GM06990 (cell line): ENCODE results near the gene TDRD10.

ENCODE experiments used
- DNase-seq: peaks from one replicate; pipeline ENCODE4 v3.0.0-alpha.2; 2011; ENCODE audit not compliant: insufficient read length; ENCODE audit errors: extremely low read depth
- H3K27me3 ChIP-seq: replicated peaks from 2 replicates; pipeline ENCODE4 v1.6.0; 2011; ENCODE audit warnings: low read length; ENCODE audit not compliant: control insufficient read depth, insufficient read depth
- H3K36me3 ChIP-seq: 2 replicates; pipeline ENCODE4 v1.5.1; 2011; ENCODE audit warnings: low read length; ENCODE audit not compliant: control insufficient read depth, insufficient read depth
- H3K4me3 ChIP-seq: replicated peaks from 2 replicates; pipeline ENCODE4 v1.5.1; 2011; ENCODE audit warnings: low read depth, mild to moderate bottlenecking, control low read depth, low read length
- TF ChIP-seq, protein P1 (sequence below): IDR thresholded peaks from 2 replicates; pipeline ENCODE4 v1.5.1; 2011; ENCODE audit warnings: low read length, control low read depth, mild to moderate bottlenecking, inconsistent platforms; ENCODE audit not compliant: insufficient read depth, poor library complexity, severe bottlenecking

The TDRD10 gene

DNA sequence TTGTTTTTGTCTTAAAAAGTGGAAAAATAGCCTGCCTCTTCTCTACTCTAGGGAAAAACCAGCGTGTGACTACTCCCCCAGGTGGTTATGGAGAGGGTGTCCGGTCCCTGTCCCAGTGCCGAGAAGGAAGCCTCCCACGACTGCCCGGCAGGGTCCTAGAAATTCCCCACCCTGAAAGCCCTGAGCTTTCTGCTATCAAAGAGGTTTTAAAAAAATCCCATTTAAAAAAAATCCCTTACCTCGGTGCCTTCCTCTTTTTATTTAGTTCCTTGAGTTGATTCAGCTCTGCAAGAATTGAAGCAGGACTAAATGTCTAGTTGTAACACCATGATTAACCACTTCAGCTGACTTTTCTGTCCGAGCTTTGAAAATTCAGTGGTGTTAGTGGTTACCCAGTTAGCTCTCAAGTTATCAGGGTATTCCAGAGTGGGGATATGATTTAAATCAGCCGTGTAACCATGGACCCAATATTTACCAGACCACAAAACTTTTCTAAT, 35.0 kb upstream of the TDRD10 start:
- H3K27me3 ChIP-seq, result no peaks in the 10 kb centered on the region; the same call in 1 of the 2 replicates
- H3K36me3 ChIP-seq, result no peaks in the 10 kb centered on the region
- H3K4me3 ChIP-seq, result no peak overlapping the region
- DNase-seq, result no peak
- TF ChIP-seq, protein P1, sequence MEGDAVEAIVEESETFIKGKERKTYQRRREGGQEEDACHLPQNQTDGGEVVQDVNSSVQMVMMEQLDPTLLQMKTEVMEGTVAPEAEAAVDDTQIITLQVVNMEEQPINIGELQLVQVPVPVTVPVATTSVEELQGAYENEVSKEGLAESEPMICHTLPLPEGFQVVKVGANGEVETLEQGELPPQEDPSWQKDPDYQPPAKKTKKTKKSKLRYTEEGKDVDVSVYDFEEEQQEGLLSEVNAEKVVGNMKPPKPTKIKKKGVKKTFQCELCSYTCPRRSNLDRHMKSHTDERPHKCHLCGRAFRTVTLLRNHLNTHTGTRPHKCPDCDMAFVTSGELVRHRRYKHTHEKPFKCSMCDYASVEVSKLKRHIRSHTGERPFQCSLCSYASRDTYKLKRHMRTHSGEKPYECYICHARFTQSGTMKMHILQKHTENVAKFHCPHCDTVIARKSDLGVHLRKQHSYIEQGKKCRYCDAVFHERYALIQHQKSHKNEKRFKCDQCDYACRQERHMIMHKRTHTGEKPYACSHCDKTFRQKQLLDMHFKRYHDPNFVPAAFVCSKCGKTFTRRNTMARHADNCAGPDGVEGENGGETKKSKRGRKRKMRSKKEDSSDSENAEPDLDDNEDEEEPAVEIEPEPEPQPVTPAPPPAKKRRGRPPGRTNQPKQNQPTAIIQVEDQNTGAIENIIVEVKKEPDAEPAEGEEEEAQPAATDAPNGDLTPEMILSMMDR, result peak; percentile 41

GRCh38 chr1:154467434-154468102, 34.5 kb upstream of the TDRD10 start:
- Histone ChIP-seq H3K36me3 (no peaks in the 10 kb centered on the region), H3K4me3 (no peak overlapping the region), H3K27me3 (no peaks in the 10 kb centered on the region; the same call in 1 of the 2 replicates)
- TF ChIP-seq, protein P1, result no peak
- no peak for DNase-seq

DNA sequence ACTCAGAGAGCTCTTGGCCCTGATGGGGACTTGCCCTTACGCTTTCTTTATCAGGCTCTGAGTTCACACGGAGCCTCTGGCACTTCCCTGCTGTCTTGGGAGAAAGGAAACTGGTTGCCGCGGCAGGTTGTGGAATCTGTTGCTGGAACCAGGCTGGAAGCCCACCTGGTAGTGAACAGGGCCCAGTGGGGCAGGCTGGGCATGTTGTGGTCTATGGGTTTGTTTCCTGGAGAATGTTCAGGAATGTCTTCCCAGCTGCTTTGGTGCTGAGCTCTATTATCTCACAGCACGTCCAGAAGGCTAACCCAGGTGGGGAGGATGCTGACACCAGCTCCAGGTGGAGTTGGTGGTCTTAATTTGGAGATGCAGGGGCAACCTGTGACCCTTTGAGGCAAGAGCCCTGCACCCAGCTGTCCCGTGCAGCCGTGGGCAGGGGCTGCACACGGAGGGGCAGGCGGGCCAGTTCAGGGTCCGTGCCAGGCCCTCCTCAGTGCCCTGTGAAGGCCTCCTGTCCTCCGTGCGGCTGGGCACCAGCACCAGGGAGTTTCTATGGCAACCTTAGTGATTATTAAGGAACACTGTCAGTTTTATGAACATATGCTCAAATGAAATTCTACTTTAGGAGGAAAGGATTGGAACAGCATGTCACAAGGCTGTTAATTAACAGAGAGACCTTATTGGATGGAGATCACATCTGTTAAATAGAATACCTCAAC, 33.3 kb upstream of the TDRD10 start:
- H3K27me3 ChIP-seq, result no peaks in the 10 kb centered on the region; the same call in 1 of the 2 replicates
- no peak overlapping the region for H3K4me3 ChIP-seq
- TF ChIP-seq, protein P1, result no peak
- no peak for DNase-seq
- H3K36me3 ChIP-seq, result no peaks in the 10 kb centered on the region

DNA sequence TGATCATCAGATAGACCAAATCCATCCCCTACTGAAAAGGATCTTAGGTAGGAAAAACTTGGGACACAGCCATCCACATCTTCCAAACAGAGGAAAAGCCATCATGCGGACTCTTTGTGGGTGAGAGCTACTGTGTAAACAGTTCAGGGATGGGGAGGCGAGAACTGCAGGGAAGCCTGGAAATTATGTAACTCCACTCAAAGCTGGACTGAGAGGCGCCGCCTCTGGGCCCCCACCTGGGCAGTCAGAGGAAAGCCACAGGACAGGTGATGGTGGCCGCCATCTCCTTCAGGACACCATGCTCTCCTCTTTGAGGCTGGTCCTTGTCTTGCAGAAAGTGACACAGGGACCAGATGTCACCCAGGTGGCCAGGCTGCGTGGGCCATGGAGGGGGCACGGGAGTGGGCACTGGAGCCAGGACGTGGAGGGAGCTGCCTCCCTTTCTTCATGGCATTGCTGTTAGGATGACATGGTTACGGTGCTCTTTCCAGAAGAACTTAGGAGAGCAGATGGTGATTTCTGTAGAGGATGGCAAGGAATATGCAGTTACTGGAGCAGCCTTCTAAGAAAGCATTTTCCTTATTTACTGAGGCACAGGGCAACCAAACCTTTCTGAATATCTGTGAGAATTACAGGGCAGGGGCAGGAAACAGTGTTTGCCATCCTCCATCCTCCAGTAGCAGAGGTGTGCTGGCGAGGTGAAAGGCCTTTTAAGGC, 32.0 kb upstream of the TDRD10 start:
- Histone ChIP-seq H3K36me3 (no peaks in the 10 kb centered on the region), H3K27me3 (no peaks in the 10 kb centered on the region; the same call in 1 of the 2 replicates), H3K4me3 (no peak overlapping the region)
- DNase-seq, result no peak
- TF ChIP-seq, protein P1, result no peak

DNA sequence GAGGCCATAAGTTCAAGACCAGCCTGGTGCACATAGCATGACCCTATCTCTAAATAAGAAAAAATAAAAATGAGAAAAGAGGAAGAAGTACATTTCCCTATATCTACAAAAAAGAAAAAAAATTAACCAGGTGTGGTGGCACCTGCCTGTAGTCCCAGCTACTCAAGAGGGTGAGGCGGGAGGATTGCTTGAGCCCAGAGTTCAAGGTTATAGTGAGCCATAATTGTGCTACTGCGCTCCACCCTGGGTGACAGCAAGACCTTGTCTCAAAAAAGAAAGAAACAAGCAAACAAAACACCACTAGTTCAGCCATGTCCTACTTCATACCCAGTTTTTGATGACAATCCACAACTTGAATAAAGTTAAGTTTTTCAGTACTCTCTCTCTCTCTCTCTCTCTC, 30.7 kb upstream of the TDRD10 start:
- Histone ChIP-seq H3K27me3 (no peaks in the 10 kb centered on the region; the same call in 1 of the 2 replicates), H3K4me3 (no peak overlapping the region), H3K36me3 (no peaks in the 10 kb centered on the region)
- DNase-seq, result no peak
- TF ChIP-seq, protein P1, result no peak
